HFFc6 (cell line): ENCODE data around the gene LDLRAD3. TPM values are rescaled to one million over a fixed set of nuclear protein-coding genes. Genes with fewer than 3 reads are reported as not detected.
"Not testable (repeated sequence)": the region's sequence is repeated elsewhere in the genome, so short reads cannot be mapped to it uniquely, and the experiment has no call there.

Experiments used
- DNase-seq: peaks from one replicate; pipeline ENCODE4 v3.0.0-alpha.2; 2018
- H3K27ac Mint-ChIP-seq: 2 replicates; pipeline ENCODE4 v1.8.0; 2020; ENCODE audit warnings: mild to moderate bottlenecking, mixed read lengths
- H3K27me3 Mint-ChIP-seq: 2 replicates; pipeline ENCODE4 v1.8.0; 2021; ENCODE audit warnings: mild to moderate bottlenecking, moderate library complexity, mixed read lengths; ENCODE audit not compliant: insufficient read depth
- H3K36me3 Mint-ChIP-seq: 2 replicates; pipeline ENCODE4 v1.8.0; 2021; ENCODE audit warnings: low read depth, mixed read lengths
- H3K4me1 Mint-ChIP-seq: 2 replicates; pipeline ENCODE4 v1.8.0; 2020; ENCODE audit warnings: low read depth, mixed read lengths
- H3K4me3 Mint-ChIP-seq: 2 replicates; pipeline ENCODE4 v1.8.0; 2020; ENCODE audit warnings: mild to moderate bottlenecking, moderate library complexity, mixed read lengths
- H3K9me3 Mint-ChIP-seq: 2 replicates; pipeline ENCODE4 v1.8.0; 2020; ENCODE audit warnings: mild to moderate bottlenecking, mixed read lengths
- total RNA-seq, 6 experiments: library from RNA; stranded (reverse); fragmentation: NEBNext Ultra II Directional; extraction: Animal tissue kit (Norgen Biotek cat#: 25700); gene quantifications; 2 replicates in 1 of 6; 3 replicates in 5 of 6; pipeline ENCODE4 v1.2.3, GENCODE V29; 2021
- TF ChIP-seq, protein P1 (sequence below): fragments of 200-600 bp; sonication (generic); IDR thresholded peaks from 2 replicates; pipeline ENCODE4 v1.5.0; 2021; ENCODE audit warnings: antibody characterized with exemption, mild to moderate bottlenecking

The LDLRAD3 gene
- total RNA-seq, 6 experiments from 2014 or later: 5.2 to 6.5 (median 5.6) TPM

DNA sequence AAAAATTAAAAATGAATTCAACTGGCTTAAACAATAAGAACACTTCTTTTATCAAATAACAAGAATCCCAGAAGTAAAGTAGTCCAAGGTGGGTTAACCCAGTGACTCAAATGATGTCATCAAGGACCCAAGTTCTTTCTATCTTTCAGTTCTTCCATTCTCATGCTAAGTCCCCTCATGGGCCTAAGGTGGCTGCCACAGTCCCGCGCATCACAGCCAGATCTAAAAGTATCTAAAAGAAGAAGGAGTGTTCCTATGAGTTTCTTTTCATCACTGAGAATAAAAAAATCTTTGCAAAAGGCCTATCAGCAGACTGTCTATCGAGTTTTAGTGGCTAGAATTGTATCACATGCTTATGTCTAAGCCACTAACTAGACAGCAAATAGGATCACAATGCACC lies 37.2 kb upstream of the LDLRAD3 start:
- no peak overlapping the region for H3K27ac Mint-ChIP-seq
- no peak for DNase-seq
- peaks cover 16% of the 10 kb centered on the region for H3K27me3 Mint-ChIP-seq
- TF ChIP-seq, protein P1, sequence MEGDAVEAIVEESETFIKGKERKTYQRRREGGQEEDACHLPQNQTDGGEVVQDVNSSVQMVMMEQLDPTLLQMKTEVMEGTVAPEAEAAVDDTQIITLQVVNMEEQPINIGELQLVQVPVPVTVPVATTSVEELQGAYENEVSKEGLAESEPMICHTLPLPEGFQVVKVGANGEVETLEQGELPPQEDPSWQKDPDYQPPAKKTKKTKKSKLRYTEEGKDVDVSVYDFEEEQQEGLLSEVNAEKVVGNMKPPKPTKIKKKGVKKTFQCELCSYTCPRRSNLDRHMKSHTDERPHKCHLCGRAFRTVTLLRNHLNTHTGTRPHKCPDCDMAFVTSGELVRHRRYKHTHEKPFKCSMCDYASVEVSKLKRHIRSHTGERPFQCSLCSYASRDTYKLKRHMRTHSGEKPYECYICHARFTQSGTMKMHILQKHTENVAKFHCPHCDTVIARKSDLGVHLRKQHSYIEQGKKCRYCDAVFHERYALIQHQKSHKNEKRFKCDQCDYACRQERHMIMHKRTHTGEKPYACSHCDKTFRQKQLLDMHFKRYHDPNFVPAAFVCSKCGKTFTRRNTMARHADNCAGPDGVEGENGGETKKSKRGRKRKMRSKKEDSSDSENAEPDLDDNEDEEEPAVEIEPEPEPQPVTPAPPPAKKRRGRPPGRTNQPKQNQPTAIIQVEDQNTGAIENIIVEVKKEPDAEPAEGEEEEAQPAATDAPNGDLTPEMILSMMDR: no peak
- H3K4me1 Mint-ChIP-seq: peaks cover 9% of the 10 kb centered on the region; the same call in 1 of the 2 replicates
- H3K4me3 Mint-ChIP-seq: no peak overlapping the region
- H3K9me3 Mint-ChIP-seq: peaks cover 16% of the 10 kb centered on the region
- 0 out of 2 replicates have a peak, but pooled peaks cover 5% of the 10 kb centered on the region for H3K36me3 Mint-ChIP-seq

DNA sequence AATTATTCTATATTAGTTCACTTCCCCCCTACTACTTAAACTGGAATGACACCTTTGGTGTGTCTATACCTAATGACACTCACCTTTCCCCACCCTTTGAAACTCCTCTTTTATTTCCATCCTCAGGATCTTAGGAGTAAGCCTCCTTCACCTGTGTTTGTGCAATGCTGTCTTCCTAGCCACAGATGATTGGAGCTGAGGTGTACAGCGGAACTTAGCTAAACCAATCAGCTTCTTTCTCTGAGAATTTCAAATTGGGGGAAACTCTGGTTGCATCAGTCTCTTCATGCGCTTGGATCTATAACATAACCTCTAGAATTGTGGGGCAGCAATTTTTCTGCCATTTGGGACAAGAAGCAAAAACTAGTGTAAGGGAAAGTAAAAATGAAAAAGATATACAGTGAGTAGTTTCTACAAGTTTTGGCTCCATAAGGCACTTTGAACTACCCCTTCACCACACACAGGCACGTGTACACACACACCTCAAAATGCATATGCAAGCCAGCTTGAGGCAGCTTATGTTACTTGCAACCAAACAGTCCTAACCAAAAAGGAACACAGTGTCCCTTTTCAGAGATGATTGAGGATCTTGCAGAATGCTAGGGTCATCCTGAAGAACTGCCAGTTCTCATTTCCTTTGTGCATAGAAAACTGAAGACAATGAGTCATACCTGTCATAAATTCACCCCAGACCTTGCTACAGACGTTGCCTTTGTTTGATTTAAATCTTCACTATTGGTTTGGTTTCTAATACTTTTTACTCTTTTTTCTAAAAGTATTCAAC lies 36.0 kb upstream of the LDLRAD3 start:
- Mint-ChIP-seq H3K27ac (no peak overlapping the region), H3K4me1 (peaks cover 9% of the 10 kb centered on the region; the same call in 1 of the 2 replicates), H3K36me3 (0 out of 2 replicates have a peak, but pooled peaks cover 1% of the 10 kb centered on the region), H3K4me3 (no peak overlapping the region), H3K9me3 (peaks cover 7% of the 10 kb centered on the region), H3K27me3 (peaks cover 11% of the 10 kb centered on the region)
- TF ChIP-seq, protein P1: no peak
- peak; percentile 25 for DNase-seq

DNA sequence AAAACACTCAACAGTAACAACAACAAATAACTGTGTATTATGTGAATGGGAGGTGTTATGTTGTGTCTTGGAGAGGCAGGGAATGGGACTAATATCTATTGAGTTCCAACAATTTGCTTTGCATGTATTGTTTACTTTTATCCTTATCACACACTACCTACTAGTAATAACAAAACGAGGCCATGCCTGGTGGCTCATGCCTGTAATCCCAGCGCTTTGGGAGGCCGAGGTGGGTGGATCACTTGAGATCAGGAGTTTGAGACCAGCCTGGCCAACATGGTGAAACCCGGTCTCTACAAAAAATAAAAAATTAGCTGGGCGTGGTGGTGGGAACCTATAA lies 35.5 kb upstream of the LDLRAD3 start:
- H3K27me3 Mint-ChIP-seq, H3K27ac Mint-ChIP-seq: not testable (repeated sequence)

DNA sequence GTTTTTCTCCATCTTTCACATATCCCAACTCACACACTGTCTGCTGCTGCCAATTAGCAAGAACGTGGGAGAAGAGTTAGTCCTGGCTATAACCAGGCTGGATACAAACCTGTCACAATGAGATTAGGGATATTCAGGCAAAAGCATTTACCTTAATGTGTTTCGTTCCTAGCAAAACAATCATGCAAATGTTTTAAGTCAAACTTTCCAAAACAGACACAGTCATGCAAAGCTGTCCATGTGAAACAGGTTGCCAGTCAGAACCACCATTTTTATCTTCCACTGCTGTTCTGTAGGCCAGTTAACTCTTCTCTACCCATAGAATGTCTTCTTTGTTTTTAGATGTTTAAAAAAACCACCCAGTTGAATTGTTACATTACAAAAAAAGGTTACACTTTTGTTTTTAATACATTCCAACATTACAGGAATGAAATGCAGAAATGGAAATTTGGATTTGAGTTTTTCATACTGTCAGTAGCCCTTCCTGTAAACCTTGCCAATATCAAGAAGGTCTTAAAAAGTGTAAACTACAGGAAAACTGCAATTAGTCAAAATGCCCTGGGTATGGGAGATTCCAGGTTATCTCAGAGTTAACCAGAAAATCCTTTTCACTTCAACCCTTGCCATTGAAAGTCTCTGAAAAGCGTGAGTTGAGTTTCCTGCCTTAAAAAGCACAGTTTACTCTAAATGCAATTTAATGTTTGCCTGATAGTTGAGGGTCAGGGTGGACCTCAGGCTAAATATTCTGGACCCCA lies 34.2 kb upstream of the LDLRAD3 start:
- no peak for DNase-seq
- TF ChIP-seq, protein P1: no peak
- Mint-ChIP-seq H3K27ac (no peak overlapping the region), H3K4me1 (peaks cover 9% of the 10 kb centered on the region; the same call in 1 of the 2 replicates), H3K27me3 (peaks cover 13% of the 10 kb centered on the region), H3K4me3 (no peak overlapping the region), H3K36me3 (no peaks in the 10 kb centered on the region), H3K9me3 (no peaks in the 10 kb centered on the region)

More for the DNA sequence above, 35.5 kb upstream of the LDLRAD3 start:
- H3K4me1 Mint-ChIP-seq, H3K4me3 Mint-ChIP-seq, H3K36me3 Mint-ChIP-seq, DNase-seq, H3K9me3 Mint-ChIP-seq: not testable (repeated sequence)

DNA sequence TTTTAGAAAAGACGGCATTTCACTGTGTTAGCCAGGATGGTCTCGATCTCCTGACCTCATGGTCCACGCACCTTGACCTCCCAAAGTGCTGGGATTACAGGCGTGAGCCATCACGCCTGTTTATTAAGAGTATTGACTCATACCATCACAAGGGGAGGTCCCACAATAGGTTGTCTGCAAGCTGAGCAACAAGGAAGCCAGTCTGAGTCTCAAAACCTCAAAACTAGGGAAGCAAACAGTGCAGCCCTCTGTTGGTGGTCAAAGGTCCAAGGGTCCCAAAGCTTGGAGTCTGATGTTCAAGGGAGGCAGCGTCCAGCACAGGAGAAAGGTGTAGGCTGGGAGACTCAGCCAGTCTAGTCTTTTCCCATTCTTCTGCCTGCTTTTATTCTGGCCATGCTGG lies 32.8 kb upstream of the LDLRAD3 start:
- Mint-ChIP-seq H3K36me3 (no peaks in the 10 kb centered on the region), H3K4me1 (peaks cover 9% of the 10 kb centered on the region; the same call in 1 of the 2 replicates), H3K4me3 (no peak overlapping the region), H3K27me3 (peaks cover 18% of the 10 kb centered on the region), H3K27ac (no peak overlapping the region), H3K9me3 (no peaks in the 10 kb centered on the region)
- DNase-seq: no peak
- TF ChIP-seq, protein P1: no peak
